Activated naive CD4-positive, alpha-beta T cell treated with anti-CD3 and anti-CD28 coated beads, Interleukin-2, amount 50 U/mL, for 72 hours (primary cell): ENCODE data around the gene CRIP2. TPM values are rescaled to one million over a fixed set of nuclear protein-coding genes. Genes with fewer than 3 reads are reported as not detected.

Experiments used
- ATAC-seq, 2 donors: fragments of 150-1000 bp; cut with Tn5 transposase; 2 replicates each; pipeline ENCODE4 v1.10.0; 2021; ENCODE audit warnings: mild to moderate bottlenecking in 2 of 2, moderate library complexity in 2 of 2
- DNase-seq, 2 donors: peaks; one replicate each; pipeline ENCODE4 v3.0.0; 2021 to 2022; ENCODE audit warnings: low spot score in 2 of 2
- H3K27ac Mint-ChIP-seq, 2 donors: one replicate each; pipeline ENCODE4 v1.8.0; 2022; ENCODE audit warnings: mild to moderate bottlenecking in 2 of 2, mixed read lengths in 2 of 2
- H3K36me3 Mint-ChIP-seq, 2 donors: one replicate each; pipeline ENCODE4 v1.8.0; 2022; ENCODE audit warnings: mixed read lengths in 2 of 2
- H3K9me3 Mint-ChIP-seq, 2 donors: one replicate each; pipeline ENCODE4 v1.8.0; 2022; ENCODE audit warnings: mixed read lengths in 2 of 2
- total RNA-seq, 2 donors: library from RNA; stranded (reverse); gene quantifications; one replicate each; pipeline ENCODE4 v1.2.3, GENCODE V29; 2022

CRIP2 gene
- total RNA-seq, 2 donors from 2014 or later: 0.27 to 0.34 TPM

DNA sequence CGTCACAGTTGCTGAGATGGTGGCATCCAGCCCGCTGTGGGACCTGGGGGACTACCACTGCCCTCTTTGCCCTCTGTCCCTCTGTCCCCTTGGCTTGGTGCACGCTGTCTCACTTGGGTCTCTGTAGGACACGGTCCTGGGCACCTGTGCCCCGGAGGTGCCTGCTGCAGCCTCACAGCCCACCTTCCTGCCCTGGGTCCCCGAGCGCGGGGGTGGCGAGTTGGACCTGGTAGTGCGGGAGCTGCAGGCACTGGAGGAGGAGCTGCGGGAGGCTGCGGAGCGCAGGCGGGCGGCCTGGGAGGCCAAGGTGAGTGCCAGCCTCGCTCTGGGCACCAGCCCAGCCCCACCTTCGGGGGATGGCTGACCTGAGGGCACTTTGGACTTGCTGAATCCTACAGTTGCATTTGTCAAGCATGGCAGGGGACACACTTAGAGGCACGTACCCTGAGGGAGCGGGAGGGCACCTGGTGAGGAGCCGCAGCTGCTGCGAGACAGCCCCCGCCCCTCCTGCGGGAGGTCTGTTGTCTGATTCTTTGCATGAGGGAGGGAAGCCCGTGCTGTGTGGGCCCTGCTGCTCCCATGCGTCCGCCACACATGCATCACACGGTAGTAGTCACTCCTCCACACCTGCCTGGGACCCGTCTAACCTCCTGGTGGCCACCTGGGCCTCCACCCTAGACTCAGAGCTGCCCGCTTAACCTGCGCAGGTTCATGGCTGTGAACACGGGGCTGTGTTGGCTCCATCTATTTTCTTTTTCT lies 23.2 kb downstream of the CRIP2 start:
- Mint-ChIP-seq H3K27ac (peak overlapping the region; percentile 27 to 55), H3K36me3 (no peaks in the 10 kb centered on the region), H3K9me3 (no peaks in the 10 kb centered on the region)
- DNase-seq (no peak), ATAC-seq (no peak)

GRCh38 chr14:105498430-105499255 lies 24.0 kb downstream of the CRIP2 start:
- no peak for ATAC-seq
- Mint-ChIP-seq H3K36me3 (no peaks in the 10 kb centered on the region), H3K27ac (peak overlapping the region; percentile 27 to 55), H3K9me3 (no peaks in the 10 kb centered on the region)
- DNase-seq: no peak

DNA sequence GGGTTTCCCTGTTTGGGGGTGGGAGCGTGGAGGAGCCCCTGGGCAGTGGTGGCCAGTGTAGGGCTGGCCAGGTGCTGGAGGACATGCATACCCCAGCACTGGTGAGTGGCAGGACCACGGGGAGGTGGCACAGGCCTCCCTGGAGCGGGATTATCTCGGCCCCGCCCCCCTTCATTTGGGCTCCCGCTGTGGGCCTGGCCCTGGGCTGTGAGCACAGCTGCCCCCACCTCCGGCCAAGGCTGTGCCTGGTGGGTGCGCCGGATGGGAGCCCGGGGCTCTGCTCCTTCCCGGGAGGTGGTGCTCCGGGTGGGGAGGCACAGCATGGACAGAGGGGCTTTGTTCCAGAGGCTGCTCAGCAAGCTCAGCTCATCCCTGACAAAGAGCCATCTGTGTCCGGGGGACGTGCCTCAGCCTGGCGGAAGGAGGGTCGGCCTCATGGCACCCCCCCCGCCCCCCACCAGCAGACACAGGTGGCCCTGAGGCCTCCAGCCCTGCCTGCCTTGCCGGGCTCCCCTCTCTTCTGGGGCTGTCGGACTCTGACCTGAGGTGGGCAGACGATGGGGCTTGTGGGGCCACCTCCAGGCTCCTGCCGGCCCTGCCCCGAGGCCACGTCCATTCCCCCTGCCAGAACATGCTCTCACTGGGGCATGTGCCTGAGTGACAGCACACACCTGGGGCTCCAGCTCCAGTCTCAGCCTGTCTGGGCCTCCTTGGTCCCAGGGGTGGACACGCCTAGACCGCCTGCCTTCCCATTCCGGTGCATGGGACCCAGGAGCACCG lies 24.8 kb downstream of the CRIP2 start:
- H3K36me3 Mint-ChIP-seq: no peaks in the 10 kb centered on the region
- no peaks in the 10 kb centered on the region for H3K9me3 Mint-ChIP-seq
- H3K27ac Mint-ChIP-seq: peak overlapping the region in 1 of 2 donors; percentile 54
- DNase-seq (no peak), ATAC-seq (no peak)

DNA sequence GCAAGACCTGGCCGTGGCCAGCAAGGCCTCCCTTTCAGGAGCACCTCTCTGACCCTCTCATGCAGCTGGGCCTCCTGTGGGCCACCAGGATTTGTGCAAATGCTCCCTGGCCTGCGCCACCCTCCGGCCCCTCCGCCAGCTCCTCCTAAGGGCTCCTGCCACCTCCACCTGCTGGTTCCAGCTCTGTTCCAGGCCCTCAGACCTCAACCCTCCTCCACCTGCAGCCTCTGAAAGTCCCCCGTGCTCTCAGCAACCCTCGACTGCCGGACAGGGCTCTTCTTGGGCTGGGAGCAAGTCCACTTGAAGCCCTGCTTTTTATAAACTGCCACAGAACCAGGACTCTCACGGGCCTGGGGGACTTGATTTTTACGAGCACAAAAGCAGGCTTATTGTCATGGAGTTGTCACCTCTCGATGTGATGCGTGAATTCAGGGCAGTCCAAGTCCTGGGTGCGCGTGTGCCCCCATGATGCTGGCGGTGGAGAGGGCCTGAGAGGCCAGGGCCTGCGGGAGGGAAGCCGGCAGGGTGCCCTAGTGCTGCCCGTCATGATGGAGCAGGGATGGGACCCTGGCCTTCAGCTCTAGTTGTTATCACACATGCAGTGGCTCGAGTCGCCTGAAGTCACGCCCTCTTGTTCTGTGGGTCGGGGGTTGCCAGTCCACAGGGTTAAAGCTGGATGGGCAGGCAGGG lies 25.6 kb downstream of the CRIP2 start:
- ATAC-seq (no peak), DNase-seq (no peak)
- Mint-ChIP-seq H3K9me3 (no peaks in the 10 kb centered on the region), H3K27ac (peak overlapping the region in 1 of 2 donors; percentile 54), H3K36me3 (no peaks in the 10 kb centered on the region)

DNA sequence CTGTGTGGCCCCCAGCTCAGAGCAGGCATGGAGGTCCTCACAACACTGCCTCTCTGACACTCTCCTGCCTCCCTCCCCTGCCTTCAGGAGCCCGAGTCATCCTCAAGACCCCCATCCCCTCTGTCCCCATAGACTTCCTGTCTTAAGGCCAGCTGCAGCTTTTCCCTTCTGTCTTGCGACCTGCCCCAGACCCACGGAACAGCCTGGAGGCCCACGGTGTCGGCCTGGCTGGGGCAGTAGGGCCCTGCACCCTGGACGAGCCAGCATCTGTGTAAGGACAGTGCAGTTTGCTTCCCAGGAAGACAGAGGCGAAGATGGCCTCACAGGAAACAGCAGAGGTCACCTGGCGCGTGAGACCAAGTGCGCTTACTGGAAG lies 26.1 kb downstream of the CRIP2 start:
- no peak for DNase-seq
- no peaks in the 10 kb centered on the region for H3K9me3 Mint-ChIP-seq
- H3K36me3 Mint-ChIP-seq: no peaks in the 10 kb centered on the region
- ATAC-seq: no peak
- H3K27ac Mint-ChIP-seq: peak overlapping the region in 1 of 2 donors; percentile 54

DNA sequence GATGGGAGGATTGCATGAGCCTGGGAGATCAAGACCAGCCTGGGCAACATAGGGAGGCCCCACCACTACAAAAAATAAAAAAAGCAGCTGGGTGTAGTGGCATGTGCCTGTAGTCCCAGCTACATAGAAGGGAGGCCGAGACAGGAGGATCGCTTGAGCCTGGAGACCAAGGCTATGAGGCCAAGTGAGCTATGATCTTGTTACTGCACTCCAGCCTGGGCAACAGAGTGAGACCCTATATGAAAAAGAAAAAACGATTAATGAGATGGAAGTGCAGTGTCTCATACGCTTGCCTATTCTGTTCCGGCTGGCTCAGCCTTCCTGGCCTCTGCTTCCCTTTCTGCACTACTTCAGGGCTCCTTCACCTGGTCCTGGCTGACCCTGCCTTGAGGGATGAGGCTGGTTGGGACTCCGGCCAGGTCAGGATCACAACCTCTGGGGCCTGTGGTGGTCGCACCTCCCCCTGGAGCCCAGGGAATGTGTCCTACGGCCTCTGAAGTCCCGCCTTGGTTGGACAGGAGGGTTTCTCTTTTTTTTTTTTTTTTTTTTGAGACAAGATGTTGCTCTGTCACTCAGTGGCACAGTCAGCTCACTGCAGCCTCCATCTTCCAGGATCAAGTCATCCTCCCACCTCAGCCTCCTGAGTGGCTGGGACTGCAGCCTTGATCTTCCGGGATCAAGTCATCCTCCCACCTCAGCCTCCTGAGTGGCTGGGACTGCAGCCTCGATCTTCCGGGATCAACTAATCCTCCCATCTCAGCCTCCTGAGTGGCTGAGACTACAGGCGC lies 27.1 kb downstream of the CRIP2 start:
- Mint-ChIP-seq H3K27ac (no peak overlapping the region), H3K9me3 (no peaks in the 10 kb centered on the region), H3K36me3 (no peaks in the 10 kb centered on the region)
- ATAC-seq (no peak), DNase-seq (no peak)

GRCh38 chr14:105502446-105503295 lies 28.1 kb downstream of the CRIP2 start:
- DNase-seq: no peak
- Mint-ChIP-seq H3K9me3 (no peaks in the 10 kb centered on the region), H3K27ac (peak overlapping the region; percentile 19 to 29), H3K36me3 (no peaks in the 10 kb centered on the region)
- no peak for ATAC-seq

- Mint-ChIP-seq H3K36me3 (no peaks in the 10 kb centered on the region), H3K9me3 (no peaks in the 10 kb centered on the region), H3K27ac (no peak overlapping the region)
- no peak for DNase-seq
- ATAC-seq: no peak
Observed at GRCh38 chr14:105503296-105503640, 28.6 kb downstream of the CRIP2 start.

GRCh38 chr14:105503935-105504692 lies 29.5 kb downstream of the CRIP2 start:
- Mint-ChIP-seq H3K27ac (no peak overlapping the region), H3K36me3 (no peaks in the 10 kb centered on the region), H3K9me3 (no peaks in the 10 kb centered on the region)
- ATAC-seq: no peak
- no peak for DNase-seq

- no peak for DNase-seq
- Mint-ChIP-seq H3K36me3 (no peaks in the 10 kb centered on the region), H3K27ac (no peak overlapping the region)
Observed at GRCh38 chr14:105505101-105505500, 30.5 kb downstream of the CRIP2 start.

GRCh38 chr14:105507247-105507646 lies 32.6 kb downstream of the CRIP2 start:
- no peaks in the 10 kb centered on the region for H3K9me3 Mint-ChIP-seq
- no peak for DNase-seq
- no peaks in the 10 kb centered on the region for H3K36me3 Mint-ChIP-seq
- ATAC-seq: no peak
- no peak overlapping the region for H3K27ac Mint-ChIP-seq

More at GRCh38 chr14:105505101-105505500, 30.5 kb downstream of the CRIP2 start:
- no peak for ATAC-seq
- no peaks in the 10 kb centered on the region for H3K9me3 Mint-ChIP-seq

GRCh38 chr14:105508069-105508468 lies 33.4 kb downstream of the CRIP2 start:
- DNase-seq: no peak
- Mint-ChIP-seq H3K36me3 (no peaks in the 10 kb centered on the region), H3K9me3 (no peaks in the 10 kb centered on the region), H3K27ac (no peak overlapping the region)
- no peak for ATAC-seq

- H3K27ac Mint-ChIP-seq: no peak overlapping the region
- no peaks in the 10 kb centered on the region for H3K9me3 Mint-ChIP-seq
- no peak for DNase-seq
- no peaks in the 10 kb centered on the region for H3K36me3 Mint-ChIP-seq
- ATAC-seq: no peak
Observed at GRCh38 chr14:105508601-105509000, 34.0 kb downstream of the CRIP2 start.

DNA sequence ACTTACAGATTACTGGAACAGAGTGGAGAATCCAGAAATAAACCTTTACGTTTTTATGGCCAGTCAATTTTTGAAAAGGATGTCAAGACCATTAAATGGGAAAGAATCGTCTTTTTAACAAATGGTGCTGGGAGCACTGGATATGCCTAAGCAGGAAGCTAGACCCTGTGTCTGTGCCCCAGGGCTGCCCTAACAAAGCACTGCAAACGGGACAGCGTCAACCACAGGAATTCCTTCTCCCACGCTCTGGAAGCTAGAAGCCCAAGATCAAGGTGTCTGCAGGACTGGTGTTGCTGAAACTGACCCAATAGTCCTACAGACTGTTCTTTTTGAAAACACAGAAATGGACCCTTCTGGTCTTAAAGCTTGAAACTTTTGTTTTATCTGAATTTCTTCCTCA lies 42.5 kb downstream of the CRIP2 start:
- Mint-ChIP-seq H3K36me3 (no peaks in the 10 kb centered on the region), H3K27ac (no peak overlapping the region), H3K9me3 (no peaks in the 10 kb centered on the region)
- no peak for DNase-seq
- ATAC-seq: no peak
